Prostate gland (tissue), 2 donors: Measurements from ENCODE around the gene PPP2R5E. TPM values are rescaled to one million over a fixed set of nuclear protein-coding genes. Genes with fewer than 3 reads are reported as not detected.

Experiments
- DNase-seq: peaks from one replicate; pipeline ENCODE4 v3.0.0-alpha.2; 2019; ENCODE audit warnings: low spot score
- H3K27ac ChIP-seq, 2 donors: fragments of 200-600 bp; sonication (generic); 2 replicates each; pipeline ENCODE4 v1.5.1; 2017 to 2019
- H3K27me3 ChIP-seq: fragments of 200-600 bp; sonication (generic); replicated peaks from 2 replicates; pipeline ENCODE4 v1.5.1; 2019; ENCODE audit not compliant: insufficient read depth
- H3K36me3 ChIP-seq, 2 donors: fragments of 200-600 bp; sonication (generic); 1 replicate in 1 of 2; 2 replicates in 1 of 2; pipeline versions ENCODE4 v1.5.1 to v1.8.1; 2017 to 2019
- H3K4me1 ChIP-seq: fragments of 200-600 bp; sonication (generic); replicated peaks from 2 replicates; pipeline ENCODE4 v1.5.1; 2019
- H3K4me3 ChIP-seq, 2 donors: fragments of 200-600 bp; sonication (generic); 2 replicates each; pipeline ENCODE4 v1.5.1; 2017 to 2019
- H3K9me3 ChIP-seq: fragments of 200-600 bp; sonication (generic); 2 replicates; pipeline ENCODE4 v1.5.1; 2017
- CTCF ChIP-seq, 4 experiments: fragments of 200-600 bp in 2 of 4; fragments of 450-650 bp in 2 of 4; sonication (generic) in 2 of 4; IDR thresholded peaks; 1 replicate in 3 of 4; 2 replicates in 1 of 4; pipeline ENCODE4 v1.5.1; 2016 to 2019; ENCODE audit warnings: antibody characterized with exemption in 4 of 4, mild to moderate bottlenecking in 2 of 4, moderate library complexity in 2 of 4
- POLR2A ChIP-seq: fragments of 450-650 bp; IDR thresholded peaks from one replicate; pipeline ENCODE4 v1.6.1; 2016; ENCODE audit warnings: antibody characterized with exemption, mild to moderate bottlenecking
- POLR2AphosphoS5 ChIP-seq: sonication (generic); formaldehyde crosslinking; IDR thresholded peaks from one replicate; pipeline ENCODE4 v1.6.1; 2017; ENCODE audit warnings: antibody characterized with exemption
- WGBS: methylation state at CpG from one replicate; pipeline ENCODE4 v1.1.5; 2018; 5-methylcytosine and 5-hydroxymethylcytosine counted together
- intact Hi-C: fragments of 100-400 bp; cut with DNase I; formaldehyde crosslinking; loops from one replicate; pipeline ENCODE4 v1.14.2; 2022
- total RNA-seq, 2 donors: library from RNA; depleted of rRNA; stranded (reverse); fragments of >200 nt; gene quantifications; one replicate each; pipeline ENCODE4 v1.1.0, GENCODE V29; 2016

Gene PPP2R5E
- total RNA-seq, 2 donors from 2014 or later: 23.5 to 30.0 TPM

GRCh38 chr14:63465347-63465746, 77.8 kb downstream of the PPP2R5E start:
- Histone ChIP-seq H3K4me1 (no peaks in the 10 kb centered on the region), H3K9me3 (no peaks in the 10 kb centered on the region), H3K27me3 (no peaks in the 10 kb centered on the region), H3K36me3 (no peaks in the 10 kb centered on the region), H3K27ac (no peak overlapping the region), H3K4me3 (no peak overlapping the region)
- no peak for DNase-seq
- intact Hi-C loops: no loop called here
- TF ChIP-seq POLR2A (no peak), POLR2AphosphoS5 (no peak), CTCF (IDR thresholded peaks at IDR 0.05) (no peak)
- 94% methylated on average over 8 of the region's 8 CpGs for WGBS

- WGBS: 75% methylated on average over 4 of the region's 4 CpGs
- Histone ChIP-seq H3K36me3 (no peaks in the 10 kb centered on the region), H3K9me3 (no peaks in the 10 kb centered on the region), H3K27ac (no peak overlapping the region), H3K4me3 (no peak overlapping the region), H3K27me3 (no peaks in the 10 kb centered on the region), H3K4me1 (no peaks in the 10 kb centered on the region)
- intact Hi-C loops: no loop called here
- TF ChIP-seq CTCF (IDR thresholded peaks at IDR 0.05) (no peak), POLR2AphosphoS5 (no peak), POLR2A (no peak)
- DNase-seq: no peak
Measured at GRCh38 chr14:63460680-63461369, 82.4 kb downstream of the PPP2R5E start.

- DNase-seq: no peak
- 19% methylated on average over 6 of the region's 6 CpGs for WGBS
- H3K27ac ChIP-seq: no peak overlapping the region
- H3K9me3 ChIP-seq: no peaks in the 10 kb centered on the region
- intact Hi-C loops: no loop called here
- no peak overlapping the region for H3K4me3 ChIP-seq
- H3K4me1 ChIP-seq: no peaks in the 10 kb centered on the region
- TF ChIP-seq POLR2A (no peak), CTCF (IDR thresholded peaks at IDR 0.05) (no peak), POLR2AphosphoS5 (no peak)
- no peaks in the 10 kb centered on the region for H3K27me3 ChIP-seq
- H3K36me3 ChIP-seq: no peaks in the 10 kb centered on the region
Measured at GRCh38 chr14:63459738-63460137, 83.4 kb downstream of the PPP2R5E start.

GRCh38 chr14:63457498-63457897, 85.7 kb downstream of the PPP2R5E start:
- intact Hi-C loops: no loop called here
- no peaks in the 10 kb centered on the region for H3K4me1 ChIP-seq
- TF ChIP-seq CTCF (IDR thresholded peaks at IDR 0.05) (no peak), POLR2A (no peak), POLR2AphosphoS5 (no peak)
- no peaks in the 10 kb centered on the region for H3K36me3 ChIP-seq
- no peaks in the 10 kb centered on the region for H3K9me3 ChIP-seq
- H3K4me3 ChIP-seq: no peak overlapping the region
- 93% methylated on average over 4 of the region's 4 CpGs for WGBS
- DNase-seq: no peak
- H3K27me3 ChIP-seq: no peaks in the 10 kb centered on the region
- H3K27ac ChIP-seq: no peak overlapping the region
